GM18505 (cell line): ENCODE data around the gene PRRC2A.

Experiments
- ATAC-seq: cut with Tn5 transposase; IDR thresholded peaks from one replicate; pipeline ENCODE4 v1.9.1; 2021; ENCODE audit not compliant: unreplicated experiment
- POLR2A ChIP-seq: IDR thresholded peaks from 4 replicates; pipeline ENCODE4 v1.6.1; 2011; ENCODE audit warnings: borderline replicate concordance; ENCODE audit not compliant: insufficient read depth, insufficient read length; ENCODE audit errors: extremely low read depth

PRRC2A gene

DNA sequence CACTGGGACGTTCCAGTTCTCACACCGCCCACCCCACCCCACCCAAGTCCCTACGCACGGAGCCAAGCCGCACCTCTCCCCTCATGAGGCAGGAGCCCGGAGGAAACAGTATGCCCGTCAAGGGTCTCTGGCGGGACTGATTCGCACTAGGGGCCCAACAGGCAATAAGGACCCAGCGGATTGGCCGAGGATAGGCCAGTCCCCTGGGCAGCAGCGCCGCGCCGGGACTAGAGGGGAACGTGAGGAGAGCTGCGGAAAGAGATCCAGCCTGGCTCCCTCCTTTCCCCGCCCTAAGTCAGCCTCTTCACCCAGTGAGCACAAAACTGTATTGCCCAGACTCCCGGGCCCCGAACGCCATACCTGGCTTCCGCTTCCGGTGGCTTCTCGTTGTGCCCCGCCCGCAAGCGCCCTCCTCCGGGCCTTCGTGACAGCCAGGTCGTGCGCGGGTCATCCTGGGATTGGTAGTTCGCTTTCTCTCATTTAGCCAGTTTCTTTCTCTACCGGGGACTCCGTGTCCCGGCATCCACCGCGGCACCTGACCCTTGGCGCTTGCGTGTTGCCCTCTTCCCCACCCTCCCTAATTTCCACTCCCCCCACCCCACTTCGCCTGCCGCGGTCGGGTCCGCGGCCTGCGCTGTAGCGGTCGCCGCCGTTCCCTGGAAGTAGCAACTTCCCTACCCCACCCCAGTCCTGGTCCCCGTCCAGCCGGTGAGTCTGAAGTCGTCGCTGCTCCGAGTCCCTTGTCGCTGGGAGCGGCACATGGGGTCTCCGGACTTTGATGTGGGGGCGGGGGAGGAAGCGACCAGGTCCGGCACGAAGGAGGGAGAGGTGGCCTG, 45.2 kb downstream of the PRRC2A start, which contains the start of gene CSNK2B:
Gene CSNK2B, plus strand, starts transcription at position 580 of the 836 bp plus-strand sequence. CDS start 752 bp downstream, outside the sequence.
- ATAC-seq, result peak; percentile 70
- peak; percentile 90 for TF ChIP-seq POLR2A

DNA sequence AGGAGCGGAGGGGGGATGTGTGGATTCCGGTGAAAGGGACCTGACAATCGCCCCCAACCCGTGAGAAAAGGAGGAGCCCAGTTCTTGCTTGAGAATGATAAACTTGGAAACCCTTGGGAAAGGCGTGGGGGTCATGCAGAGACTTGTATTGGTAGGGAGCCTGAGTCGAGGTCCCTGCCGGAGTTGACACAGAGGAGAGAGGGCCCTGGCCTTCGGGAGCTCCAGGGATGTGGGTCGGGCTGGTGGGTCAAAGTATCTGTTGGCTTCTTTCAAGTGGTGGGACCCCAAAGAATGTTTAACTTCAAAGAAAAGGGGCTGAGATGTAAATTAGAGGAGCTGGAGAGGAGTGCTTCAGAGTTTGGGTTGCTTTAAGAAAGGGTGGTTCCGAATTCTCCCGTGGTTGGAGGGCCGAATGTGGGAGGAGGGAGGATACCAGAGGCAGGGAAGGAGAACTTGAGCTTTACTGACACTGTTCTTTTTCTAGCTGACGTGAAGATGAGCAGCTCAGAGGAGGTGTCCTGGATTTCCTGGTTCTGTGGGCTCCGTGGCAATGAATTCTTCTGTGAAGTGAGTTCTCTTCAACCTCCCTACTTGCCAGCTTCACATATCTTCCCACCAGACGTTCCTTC, 45.9 kb downstream of the PRRC2A start:
- TF ChIP-seq POLR2A, result no peak
- ATAC-seq, result no peak

DNA sequence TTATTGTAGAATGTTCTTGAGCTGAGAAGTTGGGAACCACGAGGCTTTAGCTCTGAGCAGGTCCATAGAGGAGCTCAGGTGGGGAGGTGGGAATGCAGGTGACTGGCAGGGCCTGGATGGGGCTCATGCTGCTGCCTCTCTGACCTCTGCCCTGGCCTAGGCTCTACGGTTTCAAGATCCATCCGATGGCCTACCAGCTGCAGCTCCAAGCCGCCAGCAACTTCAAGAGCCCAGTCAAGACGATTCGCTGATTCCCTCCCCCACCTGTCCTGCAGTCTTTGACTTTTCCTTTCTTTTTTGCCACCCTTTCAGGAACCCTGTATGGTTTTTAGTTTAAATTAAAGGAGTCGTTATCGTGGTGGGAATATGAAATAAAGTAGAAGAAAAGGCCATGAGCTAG, 49.2 kb downstream of the PRRC2A start, which contains the start of gene LY6G5B:
Gene LY6G5B, plus strand, starts transcription at position 301 of the 400 bp plus-strand sequence. CDS start 975 bp downstream, outside the sequence.
- TF ChIP-seq POLR2A, result no peak
- no peak for ATAC-seq

DNA sequence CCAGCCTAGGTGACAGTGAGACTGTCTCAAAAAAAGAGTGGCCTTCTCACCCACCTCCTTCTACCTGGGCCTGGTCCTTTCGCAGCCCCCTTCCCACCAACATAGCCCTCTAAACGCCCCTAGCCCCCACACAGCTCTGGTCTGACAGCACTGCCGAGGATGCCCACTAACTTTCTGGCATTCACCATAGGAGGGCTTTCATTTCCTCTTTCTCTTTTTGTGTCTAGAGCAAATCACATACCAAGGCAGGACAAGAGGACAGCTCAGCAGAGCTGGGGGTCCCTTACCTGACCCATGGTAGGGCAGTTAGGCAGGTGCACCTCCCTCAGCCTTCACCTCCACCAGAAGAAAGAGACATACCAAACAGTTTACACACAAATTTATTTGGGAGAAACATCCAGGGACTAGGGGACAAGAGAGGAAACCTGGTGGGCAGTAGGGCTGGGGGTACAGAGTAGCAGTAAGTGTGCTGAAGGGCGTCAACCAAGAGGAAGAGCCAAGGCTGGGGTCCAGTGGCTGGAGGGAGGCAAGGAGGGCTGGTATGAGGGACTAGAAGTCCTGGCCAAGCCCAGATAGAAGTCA, 55.9 kb downstream of the PRRC2A start:
- TF ChIP-seq POLR2A, result no peak

DNA sequence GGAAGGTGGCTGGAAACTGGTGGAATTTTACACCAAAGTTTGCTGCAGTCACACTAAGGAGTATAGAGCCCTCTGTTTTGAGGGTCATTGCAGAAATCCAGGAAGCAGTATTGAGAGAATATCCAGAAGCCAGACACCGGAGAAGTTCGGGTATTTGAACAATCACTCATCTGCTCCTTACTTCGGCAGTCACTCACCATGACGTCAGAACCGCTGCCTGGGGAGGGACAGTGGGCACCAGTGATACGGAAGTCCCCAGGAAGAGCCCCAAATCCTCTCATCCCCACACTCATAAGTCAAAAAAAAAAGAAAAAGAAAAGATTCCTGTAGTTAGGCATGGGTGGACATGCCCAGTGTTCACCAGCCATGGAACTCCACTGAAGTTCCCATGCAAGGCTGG, 56.4 kb downstream of the PRRC2A start:
- TF ChIP-seq POLR2A, result no peak
- ATAC-seq, result no peak

More for the DNA sequence above, 55.9 kb downstream of the PRRC2A start:
- no peak for ATAC-seq

DNA sequence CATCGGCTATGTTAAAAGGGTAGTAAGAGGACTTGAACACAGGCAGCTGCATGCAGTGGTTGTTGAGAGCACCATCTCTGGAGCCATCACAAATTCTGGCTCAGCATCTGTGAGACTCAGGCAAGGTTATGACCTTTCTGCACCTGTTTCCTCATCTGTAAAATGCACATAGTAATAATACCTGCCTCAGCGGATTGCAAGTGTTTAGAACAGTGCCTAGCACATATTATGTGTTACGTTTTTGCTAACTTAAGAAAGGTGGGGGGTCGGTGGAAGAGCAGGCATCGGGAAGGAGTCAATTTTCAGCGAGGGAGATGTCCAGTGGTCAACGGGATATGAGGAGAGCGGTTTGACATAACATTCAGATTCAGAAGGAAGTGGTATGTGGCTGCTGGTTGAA, 57.4 kb downstream of the PRRC2A start:
- no peak for TF ChIP-seq POLR2A
- ATAC-seq, result no peak

DNA sequence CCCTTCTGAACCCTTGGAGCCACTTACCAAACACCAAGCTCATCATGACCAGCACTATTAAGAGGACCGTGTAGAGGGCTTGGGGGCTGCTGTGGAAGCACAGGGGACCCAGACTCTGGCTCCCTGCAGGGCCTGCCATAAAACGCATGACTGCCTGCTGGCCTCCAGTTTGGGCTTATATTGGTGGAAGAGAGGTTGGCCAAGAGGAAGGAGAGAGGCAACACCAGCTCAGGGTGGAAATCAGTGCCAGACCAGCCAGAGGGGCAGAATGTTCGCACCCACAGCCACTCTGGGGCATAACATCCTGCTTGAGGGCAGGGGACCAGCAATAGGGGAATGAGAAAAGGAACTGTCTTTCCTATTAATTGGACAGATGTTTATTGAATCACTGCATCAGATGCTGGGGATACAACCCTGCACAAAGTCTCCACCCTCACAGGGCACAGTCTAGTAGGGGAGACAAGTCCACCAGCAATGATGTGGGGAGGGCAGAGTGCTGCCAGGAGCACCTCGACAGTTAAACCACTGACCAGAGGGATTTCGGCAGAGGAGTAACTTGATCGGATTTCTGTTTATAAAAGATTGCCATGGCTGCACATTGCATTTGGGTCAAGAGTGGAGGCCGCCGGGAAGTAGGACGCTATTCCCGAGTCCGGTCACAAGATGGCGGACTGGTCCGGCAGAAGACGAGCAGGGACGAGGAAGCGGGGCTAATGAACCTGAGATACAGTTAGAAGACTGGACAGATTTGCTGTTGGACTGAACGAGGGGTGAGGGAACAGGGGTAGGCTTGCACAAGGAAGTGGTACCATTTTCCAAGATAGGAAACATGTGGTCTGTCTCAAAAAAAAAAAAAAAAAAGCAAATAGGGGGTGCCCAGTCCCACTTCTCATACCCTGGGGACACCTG, 60.0 kb downstream of the PRRC2A start, which contains the start of gene LY6G5C:
Gene LY6G5C, minus strand, starts transcription at position 842 of the 909 bp plus-strand sequence. Its CDS starts 694 bp downstream, at position 148.
- no peak for TF ChIP-seq POLR2A
- no peak for ATAC-seq

DNA sequence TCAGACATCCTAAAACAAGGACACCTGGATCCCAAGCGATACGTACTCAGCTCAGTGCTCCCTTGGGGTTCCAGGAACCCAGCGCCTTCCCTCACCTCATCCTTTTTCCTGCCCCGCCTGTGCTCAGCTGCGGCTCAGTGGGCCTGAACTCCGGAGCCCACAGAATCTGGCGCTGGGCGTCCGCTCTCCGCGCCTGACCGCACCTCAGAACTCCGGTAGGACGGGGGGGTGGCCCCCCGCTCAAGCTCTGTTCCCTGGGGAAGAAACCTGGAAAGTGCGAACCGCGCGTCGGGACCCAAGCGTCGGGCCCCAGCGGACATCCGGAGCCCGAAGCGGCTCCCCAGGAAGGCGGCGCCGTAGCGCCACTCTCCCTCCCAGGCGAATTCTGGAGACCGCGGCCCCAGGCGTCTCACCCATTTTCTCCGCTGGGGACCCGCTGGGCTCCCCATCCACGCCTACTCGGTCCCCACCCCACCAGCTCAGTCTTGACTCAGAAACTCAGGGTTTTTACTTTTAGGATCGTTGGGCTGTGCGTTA, 60.7 kb downstream of the PRRC2A start:
- peak; percentile 36 for TF ChIP-seq POLR2A
- no peak for ATAC-seq

DNA sequence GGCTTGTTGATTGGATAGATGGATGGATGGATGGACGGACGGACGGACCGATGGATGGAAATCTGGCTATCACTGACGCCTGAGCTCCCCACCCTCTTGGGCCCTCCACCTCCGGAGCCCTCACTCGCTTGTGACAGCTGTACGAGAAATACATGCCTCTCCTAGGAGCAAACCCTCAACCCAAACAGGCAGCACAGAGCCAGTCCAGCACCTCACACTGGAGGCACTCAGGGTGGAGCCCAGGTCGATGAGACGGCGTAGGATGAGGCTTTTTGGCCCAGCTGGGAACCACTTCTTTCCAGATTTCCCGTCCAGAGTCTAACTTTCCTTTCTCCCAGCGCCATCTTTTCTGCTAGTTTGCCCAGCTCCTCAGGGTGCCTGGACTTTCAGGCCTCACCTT, 63.1 kb downstream of the PRRC2A start:
- no peak for TF ChIP-seq POLR2A
- no peak for ATAC-seq

DNA sequence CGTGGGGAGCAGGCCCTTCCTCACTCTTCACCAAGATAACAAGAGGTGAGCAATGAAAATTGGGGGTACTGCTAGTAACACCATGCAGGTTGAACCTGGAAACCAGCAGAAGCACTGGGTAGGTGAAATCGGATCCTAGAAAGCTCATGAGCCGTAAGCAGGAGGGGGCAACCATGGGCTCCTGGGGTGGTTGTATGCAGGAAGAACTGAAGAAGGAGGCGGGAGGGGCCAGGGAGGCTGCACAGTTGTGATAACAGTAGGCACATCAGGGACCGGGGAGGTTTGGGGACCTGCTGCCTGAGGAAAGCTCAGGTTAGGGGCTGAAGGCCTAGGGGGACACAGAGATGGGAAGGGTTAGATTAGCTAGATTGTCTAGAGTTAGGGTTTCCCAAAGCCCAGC, 66.0 kb downstream of the PRRC2A start:
- no peak for TF ChIP-seq POLR2A
- ATAC-seq, result no peak

DNA sequence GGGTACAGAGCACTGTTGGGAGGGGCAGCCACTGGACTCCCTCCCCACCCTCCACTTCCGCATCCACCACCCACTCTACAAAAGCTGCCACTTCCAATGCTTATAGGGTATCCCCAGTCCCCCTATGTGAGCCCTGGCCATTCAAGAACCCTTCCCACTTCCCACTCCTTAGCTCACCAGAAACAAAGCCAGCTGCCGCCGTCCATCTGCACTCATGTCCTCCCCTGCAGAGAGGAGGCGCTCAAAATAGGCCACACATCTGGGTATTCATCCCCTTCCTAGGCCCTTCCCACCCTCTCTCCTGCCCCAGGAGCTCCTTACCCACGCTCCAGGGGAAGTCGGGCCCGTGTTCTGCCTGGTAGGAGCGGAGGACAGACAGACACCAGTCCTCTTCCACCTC, 66.8 kb downstream of the PRRC2A start:
- TF ChIP-seq POLR2A, result no peak
- ATAC-seq, result no peak
